Large intestine (tissue), 3 donors: Measurements from ENCODE around the gene APP. TPM values are rescaled to one million over a fixed set of nuclear protein-coding genes. Genes with fewer than 3 reads are reported as not detected.

Source experiments
- DNase-seq, 2 donors: peaks; one replicate each; pipeline versions ENCODE4 v3.0.0 to v3.0.0-alpha.2; 2013
- H3K27ac ChIP-seq: one replicate; pipeline ENCODE4 v1.5.1; 2013; ENCODE audit warnings: low read length
- H3K27me3 ChIP-seq: 2 replicates; pipeline ENCODE4 v1.6.1; 2013; ENCODE audit warnings: low read length; ENCODE audit not compliant: control insufficient read depth, insufficient read depth
- H3K36me3 ChIP-seq: 2 replicates; pipeline ENCODE4 v1.6.1; 2013; ENCODE audit warnings: low read length; ENCODE audit not compliant: control insufficient read depth, insufficient read depth
- H3K4me1 ChIP-seq: one replicate; pipeline ENCODE4 v1.6.1; 2013; ENCODE audit warnings: low read length; ENCODE audit not compliant: control insufficient read depth, insufficient read depth
- H3K4me3 ChIP-seq: one replicate; pipeline ENCODE4 v1.5.1; 2013; ENCODE audit warnings: low read length
- H3K9me3 ChIP-seq: one replicate; pipeline ENCODE4 v1.6.1; 2013; ENCODE audit warnings: mild to moderate bottlenecking, low read depth, low read length, moderate library complexity; ENCODE audit not compliant: control insufficient read depth
- WGBS: methylation state at CpG from one replicate; pipeline ENCODE4 v1.1.5; 2013; ENCODE audit warnings: low lambda C conversion rate; ENCODE audit not compliant: insufficient coverage; 5-methylcytosine and 5-hydroxymethylcytosine counted together
- polyA plus RNA-seq: library from polyadenylated mRNA; unstranded; fragments of 120-200 nt; gene quantifications from one replicate; pipeline ENCODE4 v1.2.1, GENCODE V29; 2013

Gene APP
- polyA plus RNA-seq, 1 donor: 265 TPM

DNA sequence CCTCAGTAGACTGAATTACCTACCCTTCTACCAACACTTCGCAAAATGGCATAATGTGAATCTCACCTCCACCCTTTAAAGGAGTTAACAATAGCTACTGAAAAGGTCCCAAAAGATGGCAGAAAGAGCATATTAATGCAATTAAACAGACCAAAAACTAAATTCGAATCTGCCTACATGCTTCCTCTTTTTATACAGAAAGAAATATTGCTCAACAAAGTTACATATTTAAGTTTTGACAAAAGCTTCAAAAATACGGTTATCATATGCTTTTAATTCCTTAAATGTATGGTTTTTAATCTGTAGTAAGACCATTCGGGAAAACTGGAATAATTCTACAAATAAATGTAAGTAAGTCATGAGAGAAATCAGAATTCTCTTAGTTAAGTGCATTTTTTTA, 2.2 kb downstream of the APP start:
- H3K36me3 ChIP-seq: no peaks in the 10 kb centered on the region
- no peak for DNase-seq
- 52% methylated on average over 2 of the region's 4 CpGs for WGBS
- peaks cover 14% of the 10 kb centered on the region for H3K4me1 ChIP-seq
- H3K27ac ChIP-seq: peak overlapping the region; percentile 1
- no peaks in the 10 kb centered on the region for H3K9me3 ChIP-seq
- peak overlapping the region; percentile 94 for H3K4me3 ChIP-seq
- H3K27me3 ChIP-seq: no peaks in the 10 kb centered on the region

DNA sequence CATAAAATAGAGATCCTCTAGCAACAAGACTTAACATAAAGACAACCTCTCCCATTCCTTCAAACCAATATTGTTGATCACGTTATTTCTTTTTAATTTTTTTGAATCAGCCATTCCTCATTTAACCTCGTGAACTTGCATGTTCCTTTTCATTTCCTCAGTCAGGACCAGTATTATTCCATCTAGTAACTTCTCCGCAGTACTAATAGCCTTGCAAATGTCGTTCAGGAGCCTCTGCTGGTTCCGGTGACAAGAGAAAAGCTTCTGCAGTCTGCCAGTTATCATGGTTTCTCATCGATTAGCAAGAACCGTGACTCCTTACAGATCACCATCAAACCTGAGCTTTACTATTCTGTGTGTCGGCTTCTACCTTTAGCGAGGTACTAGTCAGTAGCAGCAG, 3.0 kb downstream of the APP start:
- 56% methylated on average over 2 of the region's 9 CpGs for WGBS
- Histone ChIP-seq H3K9me3 (no peaks in the 10 kb centered on the region), H3K4me1 (peaks cover 14% of the 10 kb centered on the region), H3K27ac (peak overlapping the region; percentile 10), H3K4me3 (no peak overlapping the region), H3K36me3 (no peaks in the 10 kb centered on the region), H3K27me3 (no peaks in the 10 kb centered on the region)
- no peak for DNase-seq

DNA sequence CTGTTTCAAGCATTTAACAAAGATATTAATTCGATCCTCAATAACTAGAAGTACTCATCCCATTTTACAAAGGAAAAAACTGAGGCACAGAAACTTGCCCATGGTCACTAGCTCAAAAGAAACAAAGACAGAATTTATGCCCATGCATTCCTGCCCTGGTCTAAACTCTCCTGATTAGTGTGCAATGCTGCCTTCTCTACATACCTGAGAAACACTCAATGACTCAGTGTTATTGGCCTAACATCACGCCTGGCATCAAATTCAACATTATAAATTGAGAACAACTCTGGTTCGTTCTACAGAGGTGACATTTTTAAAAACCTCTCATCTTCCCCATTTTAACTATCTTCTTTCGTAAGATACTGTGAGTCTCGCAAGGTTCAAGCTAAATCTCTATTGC, 5.2 kb downstream of the APP start:
- no peak for DNase-seq
- H3K36me3 ChIP-seq: no peaks in the 10 kb centered on the region
- no peaks in the 10 kb centered on the region for H3K9me3 ChIP-seq
- H3K27me3 ChIP-seq: no peaks in the 10 kb centered on the region
- WGBS: 94% methylated on average over 3 of the region's 5 CpGs
- no peak overlapping the region for H3K27ac ChIP-seq
- peaks cover 12% of the 10 kb centered on the region for H3K4me1 ChIP-seq
- H3K4me3 ChIP-seq: no peak overlapping the region

DNA sequence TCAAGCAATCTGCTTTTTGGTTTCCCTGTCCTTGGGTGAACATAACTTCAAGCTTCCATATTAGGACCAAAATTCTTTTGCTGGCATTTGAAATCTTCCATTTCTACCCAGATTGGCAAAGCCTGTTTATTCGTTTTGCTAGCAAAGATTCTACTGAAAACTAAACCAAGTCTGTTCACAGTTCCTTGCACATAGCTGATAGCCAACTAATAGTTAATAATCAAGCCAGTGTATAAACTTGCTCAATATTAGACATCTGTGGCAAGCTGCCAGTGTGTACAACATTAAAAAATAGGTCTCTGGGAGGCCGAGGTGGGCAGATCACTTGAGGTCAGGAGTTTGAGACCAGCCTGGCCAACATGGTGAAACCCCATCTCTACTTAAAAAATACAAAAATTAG, 6.3 kb downstream of the APP start:
- DNase-seq: no peak
- no peak overlapping the region for H3K27ac ChIP-seq

DNA sequence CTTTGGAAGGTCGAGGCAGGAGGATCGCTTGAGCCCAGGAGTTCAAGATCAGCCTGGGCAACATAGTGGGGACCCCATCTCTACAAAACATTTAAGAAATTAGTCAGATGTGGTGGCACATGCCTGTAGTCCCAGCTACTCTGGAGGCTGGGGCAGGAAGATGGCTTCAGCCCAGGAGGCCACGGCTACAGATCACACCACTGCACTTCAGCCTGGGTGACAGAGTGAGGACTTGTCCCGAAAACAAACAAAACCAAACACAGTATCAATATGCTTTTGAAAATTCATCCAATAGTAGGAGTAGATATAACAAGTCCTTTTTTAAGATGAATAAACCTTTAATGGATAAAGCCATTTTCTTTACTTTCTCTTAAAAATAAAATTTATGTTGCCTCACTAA, 8.5 kb downstream of the APP start:
- no CpG with 5 or more reads among the region's 4 CpGs for WGBS
- Histone ChIP-seq H3K9me3 (no peaks in the 10 kb centered on the region), H3K36me3 (no peaks in the 10 kb centered on the region), H3K4me3 (no peak overlapping the region), H3K27ac (no peak overlapping the region), H3K27me3 (no peaks in the 10 kb centered on the region), H3K4me1 (peaks cover 3% of the 10 kb centered on the region)
- no peak for DNase-seq

More for the DNA sequence above, 6.3 kb downstream of the APP start:
- H3K9me3 ChIP-seq: no peaks in the 10 kb centered on the region
- H3K4me1 ChIP-seq: peaks cover 12% of the 10 kb centered on the region
- H3K36me3 ChIP-seq: no peaks in the 10 kb centered on the region
- H3K27me3 ChIP-seq: no peaks in the 10 kb centered on the region
- no CpG with 5 or more reads among the region's 2 CpGs for WGBS
- no peak overlapping the region for H3K4me3 ChIP-seq

DNA sequence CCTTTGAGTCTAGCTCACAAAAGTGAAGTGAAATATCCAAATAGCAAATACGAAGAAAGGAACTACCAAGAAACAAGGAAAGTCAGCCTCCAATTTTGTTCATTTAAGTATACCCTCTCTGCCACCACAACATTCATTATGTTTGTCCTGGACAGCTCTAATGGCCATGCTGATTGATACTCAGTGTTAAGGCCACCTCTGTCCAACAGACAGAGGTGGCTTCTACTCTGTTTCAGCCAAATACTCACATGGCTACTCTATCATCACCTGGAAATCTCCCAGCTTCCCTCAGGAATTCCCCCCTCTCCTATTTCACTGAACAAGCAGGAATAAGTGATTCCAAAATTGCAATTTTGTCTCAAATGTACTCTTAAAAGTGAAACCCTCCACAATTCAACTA, 10.7 kb downstream of the APP start:
- DNase-seq: no peak
- 100% methylated on average over 1 of the region's 1 CpG for WGBS
- H3K27ac ChIP-seq: no peak overlapping the region
- no peaks in the 10 kb centered on the region for H3K36me3 ChIP-seq
- no peaks in the 10 kb centered on the region for H3K4me1 ChIP-seq
- H3K4me3 ChIP-seq: no peak overlapping the region
- no peaks in the 10 kb centered on the region for H3K27me3 ChIP-seq
- H3K9me3 ChIP-seq: no peaks in the 10 kb centered on the region

DNA sequence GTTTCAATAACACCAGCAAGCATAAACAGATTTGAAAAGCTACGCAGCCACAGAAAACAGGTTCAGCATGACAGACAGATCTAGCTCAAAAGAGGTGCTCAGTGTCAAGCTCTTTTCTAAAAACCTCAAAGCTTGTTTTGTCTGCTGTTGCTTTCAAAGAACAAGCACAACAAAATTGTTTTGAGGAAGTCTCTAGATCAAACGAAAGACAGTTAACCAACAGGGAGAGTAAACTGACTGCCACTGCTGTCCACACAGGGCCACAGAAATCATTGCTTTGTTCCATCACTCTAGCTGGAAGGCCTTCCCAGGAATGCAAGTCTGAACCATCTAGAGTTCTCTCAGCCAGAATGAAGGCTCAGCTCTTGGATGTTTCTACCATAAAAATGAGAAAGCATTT, 12.8 kb downstream of the APP start:
- WGBS: no CpG with 5 or more reads among the region's 2 CpGs
- no peaks in the 10 kb centered on the region for H3K4me1 ChIP-seq
- no peaks in the 10 kb centered on the region for H3K36me3 ChIP-seq
- H3K27me3 ChIP-seq: no peaks in the 10 kb centered on the region
- H3K27ac ChIP-seq: no peak overlapping the region
- no peak overlapping the region for H3K4me3 ChIP-seq
- DNase-seq: no peak
- no peaks in the 10 kb centered on the region for H3K9me3 ChIP-seq

DNA sequence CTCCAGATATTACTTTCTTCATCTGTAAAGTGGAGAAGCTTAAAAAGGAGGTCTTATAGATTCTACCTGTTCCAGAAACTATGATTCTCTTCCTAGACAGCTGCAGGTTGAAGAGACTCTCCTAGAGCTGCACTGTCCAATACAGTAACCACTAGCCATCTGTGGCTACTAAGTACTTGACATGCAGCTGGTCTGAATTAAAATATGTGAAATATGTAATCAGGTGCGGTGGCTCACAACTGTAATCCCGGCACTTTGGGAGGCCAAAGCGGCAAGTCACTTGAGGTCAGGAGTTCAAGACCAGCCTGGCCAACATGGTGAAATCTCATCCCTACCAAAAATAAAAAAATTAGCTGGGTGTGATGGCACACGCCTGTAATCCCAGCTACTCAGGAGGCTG, 15.8 kb downstream of the APP start:
- H3K4me3 ChIP-seq: no peak overlapping the region
- no peak for DNase-seq
- H3K4me1 ChIP-seq: no peaks in the 10 kb centered on the region
- no peaks in the 10 kb centered on the region for H3K27me3 ChIP-seq
- no peaks in the 10 kb centered on the region for H3K36me3 ChIP-seq
- H3K9me3 ChIP-seq: no peaks in the 10 kb centered on the region
- no CpG with 5 or more reads among the region's 4 CpGs for WGBS
- no peak overlapping the region for H3K27ac ChIP-seq

DNA sequence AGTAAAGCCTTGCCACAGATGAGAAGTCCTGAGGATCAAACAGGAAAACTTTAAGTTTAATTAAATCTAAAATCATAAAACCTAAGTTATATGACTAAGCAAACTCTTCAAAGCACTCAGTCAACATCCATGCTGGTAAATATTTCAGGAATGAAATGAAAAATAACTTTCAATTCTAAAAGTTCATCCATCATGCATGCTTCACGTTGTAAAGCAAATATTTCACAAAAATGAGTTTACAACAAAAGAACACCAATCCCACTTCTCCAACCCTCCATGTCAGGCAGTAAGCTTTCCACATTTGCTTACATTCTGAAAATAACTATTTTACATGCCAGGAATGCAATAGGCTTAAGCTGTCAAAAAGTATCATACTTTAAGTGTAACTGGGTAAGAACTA, 16.8 kb downstream of the APP start:
- Histone ChIP-seq H3K27ac (no peak overlapping the region), H3K27me3 (no peaks in the 10 kb centered on the region), H3K36me3 (no peaks in the 10 kb centered on the region), H3K4me3 (no peak overlapping the region), H3K9me3 (no peaks in the 10 kb centered on the region), H3K4me1 (no peaks in the 10 kb centered on the region)
- 40% methylated on average over 1 of the region's 1 CpG for WGBS
- DNase-seq: no peak

DNA sequence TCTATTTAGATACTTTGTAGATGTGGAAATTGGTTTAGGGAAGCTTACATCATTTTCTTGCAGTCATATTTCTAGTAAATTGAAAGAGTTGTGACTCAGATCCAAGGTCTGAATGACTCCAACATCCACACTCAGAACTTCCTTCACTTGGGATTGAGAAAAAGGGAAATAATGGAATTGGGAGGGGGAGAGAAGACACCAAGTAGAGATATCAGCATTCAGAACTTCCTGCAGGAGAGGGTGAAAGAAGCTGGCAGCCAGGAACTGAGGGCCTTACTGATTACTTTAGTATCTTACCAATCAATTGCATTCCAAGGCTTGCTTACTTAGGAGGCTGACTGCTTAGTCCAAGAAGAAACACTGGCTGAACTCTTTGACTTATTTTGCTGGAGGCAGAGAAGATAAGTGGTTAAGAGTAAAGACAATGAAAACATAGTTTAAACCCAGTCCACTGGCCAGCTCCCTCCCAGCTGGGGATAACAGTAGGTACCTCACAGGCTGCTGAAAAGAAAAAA, 21.7 kb downstream of the APP start:
- DNase-seq: no peak
- Histone ChIP-seq H3K9me3 (no peaks in the 10 kb centered on the region), H3K4me1 (no peaks in the 10 kb centered on the region), H3K27me3 (no peaks in the 10 kb centered on the region), H3K27ac (no peak overlapping the region), H3K36me3 (peaks cover 4% of the 10 kb centered on the region), H3K4me3 (no peak overlapping the region)

DNA sequence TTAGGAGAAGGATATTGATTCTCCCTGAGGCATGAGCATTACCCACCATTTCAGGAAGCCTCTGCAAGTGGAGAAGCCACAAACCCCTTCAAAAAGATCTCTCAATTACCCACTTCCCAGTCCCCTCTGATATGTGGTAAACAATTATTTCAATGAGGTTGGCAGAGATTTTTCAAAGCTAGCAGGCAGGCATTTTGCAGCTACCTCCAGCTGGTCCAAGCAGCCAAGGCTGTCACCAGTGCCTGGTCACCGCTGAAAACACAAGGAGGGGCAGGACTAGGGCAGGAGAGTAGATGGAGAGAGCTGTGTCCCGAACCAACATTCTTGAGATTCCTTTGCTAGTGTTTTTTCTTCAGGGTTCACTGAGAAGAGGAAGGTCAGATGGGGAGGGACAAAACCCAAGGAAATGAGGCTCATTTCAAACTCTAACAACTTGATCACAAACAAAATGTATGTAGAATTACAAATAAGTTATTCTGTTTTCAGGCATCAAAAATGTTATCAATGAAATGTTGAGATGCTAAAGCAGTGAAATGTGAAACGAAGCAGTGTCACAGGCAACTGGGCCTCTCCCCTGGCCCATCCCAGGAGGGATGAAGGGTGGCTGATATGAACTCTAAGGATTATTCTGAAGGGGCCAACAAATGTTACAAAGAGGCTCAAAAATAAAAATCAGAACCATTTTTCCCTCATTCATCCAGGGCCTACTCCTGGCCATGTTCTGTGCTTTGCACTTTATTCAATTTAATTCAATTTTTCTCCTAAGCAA, 22.3 kb downstream of the APP start:
- Histone ChIP-seq H3K27ac (no peak overlapping the region), H3K36me3 (peaks cover 4% of the 10 kb centered on the region), H3K4me3 (no peak overlapping the region), H3K4me1 (no peaks in the 10 kb centered on the region), H3K27me3 (no peaks in the 10 kb centered on the region), H3K9me3 (no peaks in the 10 kb centered on the region)
- no CpG with 5 or more reads among the region's 3 CpGs for WGBS
- no peak for DNase-seq
